Measurements from ENCODE around the gene CBR4. TPM values are rescaled to one million over a fixed set of nuclear protein-coding genes. Genes with fewer than 3 reads are reported as not detected.

Gene CBR4
- total and polyA plus RNA-seq, 2 experiments from 2014 or later = 36.9 to 38.1 TPM

GRCh38 chr4:169052594-169052945 is 42.5 kb upstream of the CBR4 start:
- 0 out of 2 replicates have a peak overlapping the region, but pooled peaks have one; percentile 32 for H2AFZ ChIP-seq
- H3K4me3 ChIP-seq = no peak overlapping the region
- H3K36me3 ChIP-seq (ENCODE audit: insufficient read depth) = no peaks in the 10 kb centered on the region
- Mint-ChIP-seq H3K27me3 (ENCODE audit: insufficient read depth, low read depth, poor library complexity) (peaks cover 2% of the 10 kb centered on the region), H3K9me3 (no peaks in the 10 kb centered on the region), H3K27ac (no peak overlapping the region), H3K36me3 (ENCODE audit: low read depth) (no peaks in the 10 kb centered on the region), H3K4me3 (no peak overlapping the region), H3K4me1 (peaks cover 12% of the 10 kb centered on the region)
- no peaks in the 10 kb centered on the region for H4K20me1 ChIP-seq (replicated peaks; ENCODE audit: insufficient read depth)
- H3K9me2 ChIP-seq (ENCODE audit: insufficient read depth) = no peaks in the 10 kb centered on the region
- ATAC-seq = no peak
- no peaks in the 10 kb centered on the region for H3F3A ChIP-seq (replicated peaks; ENCODE audit: low read depth)
- no peaks in the 10 kb centered on the region for H3K27me3 ChIP-seq (ENCODE audit: insufficient read depth)
- H3K79me2 ChIP-seq (replicated peaks; ENCODE audit: insufficient read depth) = no peaks in the 10 kb centered on the region
- no peak for DNase-seq (ENCODE audit: low spot score)
- no peak overlapping the region for H3K4me2 ChIP-seq
- peaks cover 8% of the 10 kb centered on the region; the same call in 1 of the 2 replicates for H3K4me1 ChIP-seq (ENCODE audit: insufficient read depth)
- TF ChIP-seq, protein P1, sequence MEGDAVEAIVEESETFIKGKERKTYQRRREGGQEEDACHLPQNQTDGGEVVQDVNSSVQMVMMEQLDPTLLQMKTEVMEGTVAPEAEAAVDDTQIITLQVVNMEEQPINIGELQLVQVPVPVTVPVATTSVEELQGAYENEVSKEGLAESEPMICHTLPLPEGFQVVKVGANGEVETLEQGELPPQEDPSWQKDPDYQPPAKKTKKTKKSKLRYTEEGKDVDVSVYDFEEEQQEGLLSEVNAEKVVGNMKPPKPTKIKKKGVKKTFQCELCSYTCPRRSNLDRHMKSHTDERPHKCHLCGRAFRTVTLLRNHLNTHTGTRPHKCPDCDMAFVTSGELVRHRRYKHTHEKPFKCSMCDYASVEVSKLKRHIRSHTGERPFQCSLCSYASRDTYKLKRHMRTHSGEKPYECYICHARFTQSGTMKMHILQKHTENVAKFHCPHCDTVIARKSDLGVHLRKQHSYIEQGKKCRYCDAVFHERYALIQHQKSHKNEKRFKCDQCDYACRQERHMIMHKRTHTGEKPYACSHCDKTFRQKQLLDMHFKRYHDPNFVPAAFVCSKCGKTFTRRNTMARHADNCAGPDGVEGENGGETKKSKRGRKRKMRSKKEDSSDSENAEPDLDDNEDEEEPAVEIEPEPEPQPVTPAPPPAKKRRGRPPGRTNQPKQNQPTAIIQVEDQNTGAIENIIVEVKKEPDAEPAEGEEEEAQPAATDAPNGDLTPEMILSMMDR (conservative IDR thresholded peaks at IDR 0.05; ENCODE audit: low read depth in 2 of 2) = no peak
- TF ChIP-seq ZNF331 (CRISPR knock-in tag; IDR thresholded peaks at IDR 0.05; ENCODE audit: low read depth) = no peak
- no peak for TF ChIP-seq ETS1 (IDR thresholded peaks at IDR 0.05)
- no peak for TF ChIP-seq ZNF462 (CRISPR knock-in tag; IDR thresholded peaks at IDR 0.05)
- TF ChIP-seq, protein P2, sequence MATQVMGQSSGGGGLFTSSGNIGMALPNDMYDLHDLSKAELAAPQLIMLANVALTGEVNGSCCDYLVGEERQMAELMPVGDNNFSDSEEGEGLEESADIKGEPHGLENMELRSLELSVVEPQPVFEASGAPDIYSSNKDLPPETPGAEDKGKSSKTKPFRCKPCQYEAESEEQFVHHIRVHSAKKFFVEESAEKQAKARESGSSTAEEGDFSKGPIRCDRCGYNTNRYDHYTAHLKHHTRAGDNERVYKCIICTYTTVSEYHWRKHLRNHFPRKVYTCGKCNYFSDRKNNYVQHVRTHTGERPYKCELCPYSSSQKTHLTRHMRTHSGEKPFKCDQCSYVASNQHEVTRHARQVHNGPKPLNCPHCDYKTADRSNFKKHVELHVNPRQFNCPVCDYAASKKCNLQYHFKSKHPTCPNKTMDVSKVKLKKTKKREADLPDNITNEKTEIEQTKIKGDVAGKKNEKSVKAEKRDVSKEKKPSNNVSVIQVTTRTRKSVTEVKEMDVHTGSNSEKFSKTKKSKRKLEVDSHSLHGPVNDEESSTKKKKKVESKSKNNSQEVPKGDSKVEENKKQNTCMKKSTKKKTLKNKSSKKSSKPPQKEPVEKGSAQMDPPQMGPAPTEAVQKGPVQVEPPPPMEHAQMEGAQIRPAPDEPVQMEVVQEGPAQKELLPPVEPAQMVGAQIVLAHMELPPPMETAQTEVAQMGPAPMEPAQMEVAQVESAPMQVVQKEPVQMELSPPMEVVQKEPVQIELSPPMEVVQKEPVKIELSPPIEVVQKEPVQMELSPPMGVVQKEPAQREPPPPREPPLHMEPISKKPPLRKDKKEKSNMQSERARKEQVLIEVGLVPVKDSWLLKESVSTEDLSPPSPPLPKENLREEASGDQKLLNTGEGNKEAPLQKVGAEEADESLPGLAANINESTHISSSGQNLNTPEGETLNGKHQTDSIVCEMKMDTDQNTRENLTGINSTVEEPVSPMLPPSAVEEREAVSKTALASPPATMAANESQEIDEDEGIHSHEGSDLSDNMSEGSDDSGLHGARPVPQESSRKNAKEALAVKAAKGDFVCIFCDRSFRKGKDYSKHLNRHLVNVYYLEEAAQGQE (IDR thresholded peaks at IDR 0.05; ENCODE audit: unreplicated experiment) = no peak
- no peak for TF ChIP-seq JUNB (IDR thresholded peaks at IDR 0.05; ENCODE audit: unreplicated experiment)
- no peak for TF ChIP-seq EZH2phosphoT487 (IDR thresholded peaks at IDR 0.05; ENCODE audit: unreplicated experiment)
- TF ChIP-seq CREB1 (CRISPR knock-in tag; IDR thresholded peaks at IDR 0.05; ENCODE audit: low read depth) = no peak
- TF ChIP-seq STAT1 (IDR thresholded peaks at IDR 0.05; ENCODE audit: unreplicated experiment) = no peak
- TF ChIP-seq NANOG (IDR thresholded peaks at IDR 0.05; ENCODE audit: borderline replicate concordance) = no peak
- no peak for TF ChIP-seq POLR2AphosphoS5 (IDR thresholded peaks at IDR 0.05; ENCODE audit: low read depth)
- no peak for TF ChIP-seq ZNF114 (CRISPR knock-in tag; IDR thresholded peaks at IDR 0.05)
- H3K27ac ChIP-seq (ENCODE audit: low read depth) = no peak overlapping the region

Data from GM23338 (cell line).